CD4-positive, alpha-beta T cell (primary cell): ENCODE measurements around the gene MED12L. TPM values are rescaled to one million over a fixed set of nuclear protein-coding genes. Genes with fewer than 3 reads are reported as not detected.
A peak's percentile ranks its signal among the peaks of the same experiment; 100 is the strongest.

ENCODE experiments used
- ATAC-seq: fragments of 200-7000 bp; cut with Tn5 transposase; one replicate; pipeline ENCODE4 v1.10.0; 2022; ENCODE audit warnings: mild to moderate bottlenecking; ENCODE audit not compliant: poor library complexity
- CTCF ChIA-PET: fragments of 350-600 bp; sonication (Branson Sonifier 250); formaldehyde crosslinking; loops from one replicate; lab custom pipeline; 2021; ENCODE audit warnings: antibody characterized with exemption, inconsistent platforms; lab: Charles Lee
- POLR2A ChIA-PET: fragments of 350-600 bp; sonication (Branson Sonifier 250); formaldehyde crosslinking; loops from one replicate; lab custom pipeline; 2021; ENCODE audit warnings: antibody characterized with exemption, inconsistent platforms; lab: Charles Lee
- DNase-seq, 14 experiments: peaks; one replicate each; pipeline ENCODE4 v3.0.0-alpha.2; 2013 to 2020; ENCODE audit warnings: mixed read lengths in 2 of 14
- H3K27ac ChIP-seq, 2 donors: one replicate each; pipeline versions ENCODE4 v1.5.1 to v1.7.0; 2013; ENCODE audit warnings: low read length in 2 of 2, low read depth in 1 of 2, mild to moderate bottlenecking in 1 of 2
- H3K27me3 ChIP-seq, 2 experiments: 1 replicate in 1 of 2; 2 replicates in 1 of 2; pipeline versions ENCODE4 v1.6.1 to v1.7.0; 2013; ENCODE audit warnings: low read length in 2 of 2, control low read depth in 1 of 2, mild to moderate bottlenecking in 1 of 2, moderate library complexity in 1 of 2; ENCODE audit not compliant: insufficient read depth in 2 of 2, control insufficient read depth in 1 of 2
- H3K36me3 ChIP-seq: one replicate; pipeline ENCODE4 v1.6.1; 2013; ENCODE audit warnings: low read length, control low read depth; ENCODE audit not compliant: insufficient read depth
- H3K4me1 ChIP-seq: one replicate; pipeline ENCODE4 v1.6.1; 2013; ENCODE audit warnings: low read length, control low read depth; ENCODE audit not compliant: insufficient read depth
- H3K4me3 ChIP-seq: one replicate; pipeline ENCODE4 v1.5.1; 2013; ENCODE audit warnings: mild to moderate bottlenecking, low read length, moderate library complexity
- H3K9me3 ChIP-seq, 2 experiments: 1 replicate in 1 of 2; 2 replicates in 1 of 2; pipeline versions ENCODE4 v1.6.1 to v1.7.0; 2013; ENCODE audit warnings: low read length in 2 of 2, mild to moderate bottlenecking in 2 of 2, control low read depth in 1 of 2, moderate library complexity in 1 of 2; ENCODE audit not compliant: control insufficient read depth in 1 of 2, insufficient read depth in 1 of 2
- H3K27ac Mint-ChIP-seq: one replicate; pipeline ENCODE4 v1.8.0; 2020; ENCODE audit warnings: mixed read lengths
- H3K27me3 Mint-ChIP-seq: one replicate; pipeline ENCODE4 v1.8.0; 2021; ENCODE audit warnings: mixed read lengths
- H3K36me3 Mint-ChIP-seq: one replicate; pipeline ENCODE4 v1.8.0; 2021; ENCODE audit warnings: low read depth, mixed read lengths
- H3K4me1 Mint-ChIP-seq: one replicate; pipeline ENCODE4 v1.8.0; 2021; ENCODE audit warnings: low read depth, mixed read lengths
- H3K4me3 Mint-ChIP-seq: one replicate; pipeline ENCODE4 v1.8.0; 2020; ENCODE audit warnings: mild to moderate bottlenecking, mixed read lengths
- H3K9me3 Mint-ChIP-seq: one replicate; pipeline ENCODE4 v1.8.0; 2020; ENCODE audit warnings: mixed read lengths
- CTCF ChIP-seq: fragments of 200-600 bp; IDR thresholded peaks from one replicate; pipeline ENCODE4 v1.8.0; 2022; ENCODE audit warnings: antibody characterized with exemption, mild to moderate bottlenecking
- intact Hi-C, 2 experiments: fragments of 100-400 bp; cut with DNase I in 1 of 2; cut with micrococcal nuclease in 1 of 2; formaldehyde crosslinking; loops; one replicate each; pipeline versions ENCODE4 v1.15.1 to v1.9.0; 2023 to 2025; cut with DNase I, micrococcal nuclease
- total RNA-seq, 174 experiments: library from RNA in 2 of 174; stranded (reverse) in 2 of 174; gene quantifications; one replicate each; pipeline ENCODE4 v1.2.3 and lab custom pipeline; 2021 to 2026

Gene MED12L
- total RNA-seq, 2 experiments from 2014 or later: 0.39 to 0.49 TPM

GRCh38 chr3:151267066-151267465, 181.6 kb downstream of the MED12L start:
- TF ChIP-seq CTCF: no peak
- DNase-seq: no peak
- ChIA-PET CTCF (interaction anchor here (1.1 to 2.6 kb wide), 3 partner anchors 12 to 99 kb away, joined by 3 to 11 read pairs (median 4); partner anchors contain the start of gene P2RY14), POLR2A (interaction anchor here (0.9 kb wide), 1 partner anchor 65 kb away, joined by 3 read pairs; no protein-coding TSS in a partner anchor)
- Mint-ChIP-seq H3K36me3 (no peaks in the 10 kb centered on the region), H3K4me1 (peaks cover 9% of the 10 kb centered on the region), H3K27me3 (no peaks in the 10 kb centered on the region), H3K27ac (no peak overlapping the region), H3K9me3 (peaks cover 2% of the 10 kb centered on the region), H3K4me3 (no peak overlapping the region)
- ATAC-seq: no peak
- Histone ChIP-seq H3K27me3 (no peaks in the 10 kb centered on the region), H3K9me3 (no peaks in the 10 kb centered on the region), H3K4me1 (peaks cover 3% of the 10 kb centered on the region), H3K4me3 (no peak overlapping the region), H3K36me3 (no peaks in the 10 kb centered on the region), H3K27ac (no peak overlapping the region)
- intact Hi-C loops: no loop called here

GRCh38 chr3:151268267-151269235, 183.1 kb downstream of the MED12L start:
- no peaks in the 10 kb centered on the region for H3K9me3 ChIP-seq
- Mint-ChIP-seq H3K9me3 (peaks cover 2% of the 10 kb centered on the region), H3K27me3 (no peaks in the 10 kb centered on the region), H3K27ac (peak overlapping the region; percentile 81), H3K36me3 (no peaks in the 10 kb centered on the region), H3K4me1 (peaks cover 9% of the 10 kb centered on the region), H3K4me3 (peak overlapping the region; percentile 79)
- intact Hi-C loops: no loop called here
- POLR2A ChIA-PET: interaction anchor here (0.6 to 1.1 kb wide), 5 partner anchors 10 to 126 kb away, joined by 3 to 4 read pairs (median 3); partner anchors contain the start of gene P2RY14
- peak in 4 of 14 experiments; percentile 26 to 67 (median 46) for DNase-seq
- peak; percentile 55 for ATAC-seq
- no peak for TF ChIP-seq CTCF
- no peak overlapping the region for H3K4me3 ChIP-seq
- no peaks in the 10 kb centered on the region for H3K27me3 ChIP-seq
- H3K4me1 ChIP-seq: peaks cover 3% of the 10 kb centered on the region
- peak overlapping the region in 1 of 2 donors; percentile 35 for H3K27ac ChIP-seq
- H3K36me3 ChIP-seq: no peaks in the 10 kb centered on the region
- CTCF ChIA-PET: interaction anchor here (1.2 to 2.6 kb wide), 4 partner anchors 9 to 100 kb away, joined by 3 to 11 read pairs (median 4); partner anchors contain the start of gene P2RY14

GRCh38 chr3:151269631-151270030, 184.2 kb downstream of the MED12L start:
- no peaks in the 10 kb centered on the region for H3K9me3 ChIP-seq
- no peak for TF ChIP-seq CTCF
- peaks cover 3% of the 10 kb centered on the region for H3K4me1 ChIP-seq
- no peak overlapping the region for H3K4me3 ChIP-seq
- Mint-ChIP-seq H3K27me3 (no peaks in the 10 kb centered on the region), H3K27ac (no peak overlapping the region), H3K4me1 (peaks cover 10% of the 10 kb centered on the region), H3K36me3 (no peaks in the 10 kb centered on the region), H3K4me3 (no peak overlapping the region), H3K9me3 (peaks cover 2% of the 10 kb centered on the region)
- ATAC-seq (no peak), DNase-seq (no peak)
- no peak overlapping the region for H3K27ac ChIP-seq
- POLR2A ChIA-PET: no interaction called here
- intact Hi-C loops: loop anchor here in 1 of 2 experiments (10.0 kb wide), 1 partner anchor 545 kb away; no protein-coding TSS in a partner anchor
- CTCF ChIA-PET: no interaction called here
- H3K27me3 ChIP-seq: no peaks in the 10 kb centered on the region
- no peaks in the 10 kb centered on the region for H3K36me3 ChIP-seq
